PFSK-1 (cell line): ENCODE data around the gene MS4A3.

ENCODE experiments used
- FOXP2 ChIP-seq: optimal IDR thresholded peaks from 2 replicates; pipeline ENCODE3; 2011; ENCODE audit warnings: borderline replicate concordance, control low read depth, inconsistent platforms; ENCODE audit not compliant: insufficient read depth; ENCODE audit errors: extremely low read length, extremely low read depth
- POLR2AphosphoS5 ChIP-seq: IDR thresholded peaks from 2 replicates; pipeline ENCODE4 v1.6.1; 2012; ENCODE audit warnings: low read depth, mild to moderate bottlenecking, control low read depth, low read length, moderate library complexity
- SIN3A ChIP-seq: IDR thresholded peaks from 2 replicates; pipeline ENCODE4 v1.6.1; 2012; ENCODE audit warnings: mild to moderate bottlenecking, low read length, moderate library complexity, borderline replicate concordance; ENCODE audit not compliant: insufficient read depth
- TAF1 ChIP-seq: IDR thresholded peaks from 2 replicates; pipeline ENCODE4 v1.6.1; 2012; ENCODE audit warnings: low read length, control low read depth, borderline replicate concordance; ENCODE audit not compliant: insufficient read depth
- TF ChIP-seq, protein P1 (sequence below), 2 experiments: IDR thresholded peaks; 2 replicates each; pipeline versions ENCODE4 v1.6.1 to v1.8.0; 2011 to 2012; ENCODE audit warnings: low read depth in 2 of 2, low read length in 2 of 2, control low read depth in 1 of 2, inconsistent platforms in 1 of 2, mild to moderate bottlenecking in 1 of 2, moderate library complexity in 1 of 2; ENCODE audit not compliant: insufficient read depth in 1 of 2

MS4A3 gene

DNA sequence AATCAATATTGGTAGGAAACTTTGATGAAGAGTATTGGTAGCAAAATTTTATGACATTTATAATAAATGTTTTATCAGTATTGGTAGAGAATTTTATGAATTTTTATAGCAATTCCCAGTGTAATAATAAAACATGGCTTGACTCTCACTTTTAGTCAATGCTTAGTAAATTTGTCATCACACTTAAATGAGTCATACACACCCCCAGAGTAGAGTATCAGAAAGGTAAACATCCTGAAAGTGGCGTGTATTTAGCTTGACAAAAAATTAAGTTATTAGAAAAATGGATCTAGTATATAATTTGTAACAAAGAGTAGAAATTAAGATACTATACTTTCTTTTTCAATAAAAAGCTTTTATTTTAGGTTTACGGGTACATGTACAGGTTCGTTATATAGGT is 2.6 kb downstream of the MS4A3 start:
- no peak for TF ChIP-seq POLR2AphosphoS5
- TF ChIP-seq, protein P1, sequence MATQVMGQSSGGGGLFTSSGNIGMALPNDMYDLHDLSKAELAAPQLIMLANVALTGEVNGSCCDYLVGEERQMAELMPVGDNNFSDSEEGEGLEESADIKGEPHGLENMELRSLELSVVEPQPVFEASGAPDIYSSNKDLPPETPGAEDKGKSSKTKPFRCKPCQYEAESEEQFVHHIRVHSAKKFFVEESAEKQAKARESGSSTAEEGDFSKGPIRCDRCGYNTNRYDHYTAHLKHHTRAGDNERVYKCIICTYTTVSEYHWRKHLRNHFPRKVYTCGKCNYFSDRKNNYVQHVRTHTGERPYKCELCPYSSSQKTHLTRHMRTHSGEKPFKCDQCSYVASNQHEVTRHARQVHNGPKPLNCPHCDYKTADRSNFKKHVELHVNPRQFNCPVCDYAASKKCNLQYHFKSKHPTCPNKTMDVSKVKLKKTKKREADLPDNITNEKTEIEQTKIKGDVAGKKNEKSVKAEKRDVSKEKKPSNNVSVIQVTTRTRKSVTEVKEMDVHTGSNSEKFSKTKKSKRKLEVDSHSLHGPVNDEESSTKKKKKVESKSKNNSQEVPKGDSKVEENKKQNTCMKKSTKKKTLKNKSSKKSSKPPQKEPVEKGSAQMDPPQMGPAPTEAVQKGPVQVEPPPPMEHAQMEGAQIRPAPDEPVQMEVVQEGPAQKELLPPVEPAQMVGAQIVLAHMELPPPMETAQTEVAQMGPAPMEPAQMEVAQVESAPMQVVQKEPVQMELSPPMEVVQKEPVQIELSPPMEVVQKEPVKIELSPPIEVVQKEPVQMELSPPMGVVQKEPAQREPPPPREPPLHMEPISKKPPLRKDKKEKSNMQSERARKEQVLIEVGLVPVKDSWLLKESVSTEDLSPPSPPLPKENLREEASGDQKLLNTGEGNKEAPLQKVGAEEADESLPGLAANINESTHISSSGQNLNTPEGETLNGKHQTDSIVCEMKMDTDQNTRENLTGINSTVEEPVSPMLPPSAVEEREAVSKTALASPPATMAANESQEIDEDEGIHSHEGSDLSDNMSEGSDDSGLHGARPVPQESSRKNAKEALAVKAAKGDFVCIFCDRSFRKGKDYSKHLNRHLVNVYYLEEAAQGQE (IDR thresholded peaks at IDR 0.05; ENCODE audit: insufficient read depth in 1 of 2, low read depth in 2 of 2, low read length in 2 of 2): no peak

DNA sequence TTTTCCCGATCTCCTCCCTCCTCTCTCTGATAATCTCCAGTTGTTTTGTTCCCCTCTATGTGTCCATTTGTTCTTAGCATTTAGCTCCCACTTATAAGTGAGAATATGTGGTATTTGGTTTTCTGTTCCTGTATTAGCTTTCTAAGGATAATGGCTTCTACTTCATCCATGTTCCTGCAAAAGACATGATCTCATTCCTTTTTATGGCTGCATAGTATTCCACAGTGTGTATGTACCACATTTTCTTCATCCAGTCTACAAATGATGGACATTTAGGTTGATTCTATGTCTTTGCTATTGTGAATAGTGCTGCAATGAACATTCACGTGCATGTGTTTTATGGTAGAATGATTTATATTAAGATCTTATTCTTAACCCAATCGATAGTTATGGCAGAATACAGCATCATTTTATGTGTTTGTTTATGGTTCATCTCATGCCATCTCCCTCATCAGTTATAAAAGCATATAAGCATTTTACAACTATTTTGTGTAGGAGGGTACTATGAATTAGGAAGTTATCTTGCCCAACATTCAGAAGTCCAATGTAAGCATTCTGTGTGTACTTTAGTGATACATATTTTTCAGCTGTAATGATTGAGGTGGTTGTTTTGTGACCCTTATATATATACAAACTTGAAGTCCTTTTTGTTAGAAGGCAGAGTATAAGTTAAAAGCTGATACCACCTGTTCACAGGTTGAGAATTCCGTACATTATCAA is 3.2 kb downstream of the MS4A3 start:
- TF ChIP-seq SIN3A (no peak), TAF1 (no peak), POLR2AphosphoS5 (no peak), FOXP2 (no peak)
- TF ChIP-seq, protein P1 (IDR thresholded peaks at IDR 0.05; ENCODE audit: insufficient read depth in 1 of 2, low read depth in 2 of 2, low read length in 2 of 2): no peak

DNA sequence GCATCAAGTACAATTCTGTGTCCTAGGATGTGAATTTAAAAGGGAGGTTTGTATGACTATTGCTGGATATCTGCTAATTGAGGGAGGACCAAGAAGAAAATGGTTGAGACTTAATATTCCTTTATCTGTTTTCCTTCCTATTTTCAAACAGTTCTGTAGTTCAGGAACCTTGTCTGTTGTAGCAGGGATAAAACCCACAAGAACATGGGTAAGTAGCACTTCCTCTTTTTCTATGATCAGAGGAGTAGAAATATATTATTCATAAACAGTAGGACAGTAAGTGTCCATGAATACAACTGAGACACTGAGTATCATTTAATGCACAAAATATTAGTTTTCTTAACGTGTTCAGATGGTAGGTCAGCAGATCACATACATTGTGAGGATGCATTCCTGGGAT is 7.6 kb downstream of the MS4A3 start:
- no peak for TF ChIP-seq FOXP2
- no peak for TF ChIP-seq POLR2AphosphoS5
- TF ChIP-seq, protein P1 (IDR thresholded peaks at IDR 0.05; ENCODE audit: insufficient read depth in 1 of 2, low read depth in 2 of 2, low read length in 2 of 2): no peak
- no peak for TF ChIP-seq SIN3A
- no peak for TF ChIP-seq TAF1

DNA sequence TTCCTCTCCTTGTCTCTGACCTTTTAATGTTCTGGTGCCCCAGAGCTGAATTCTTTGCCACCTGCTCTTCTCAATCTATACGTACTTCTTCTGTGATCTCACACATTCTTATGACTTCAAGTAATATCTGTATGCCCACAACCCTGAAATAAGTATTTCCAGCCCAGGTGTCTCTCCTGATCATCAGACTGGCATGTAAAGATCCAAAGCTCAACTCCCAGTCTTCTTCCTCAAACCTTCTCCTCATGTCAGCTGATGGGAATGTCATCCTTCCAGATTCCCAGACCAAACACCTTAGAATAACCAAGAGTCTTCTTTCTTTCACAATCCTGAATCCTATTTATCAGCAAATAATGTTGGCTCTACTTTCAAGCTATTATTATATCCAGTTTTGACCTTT is 9.3 kb downstream of the MS4A3 start:
- TF ChIP-seq SIN3A: no peak
- no peak for TF ChIP-seq POLR2AphosphoS5
- no peak for TF ChIP-seq TAF1
- TF ChIP-seq, protein P1 (IDR thresholded peaks at IDR 0.05; ENCODE audit: insufficient read depth in 1 of 2, low read depth in 2 of 2, low read length in 2 of 2): no peak
- no peak for TF ChIP-seq FOXP2

- TF ChIP-seq FOXP2 (no peak), TAF1 (no peak), SIN3A (no peak), POLR2AphosphoS5 (no peak)
- TF ChIP-seq, protein P1 (IDR thresholded peaks at IDR 0.05; ENCODE audit: insufficient read depth in 1 of 2, low read depth in 2 of 2, low read length in 2 of 2): no peak
Observed at GRCh38 chr11:60069450-60069849, 13.0 kb downstream of the MS4A3 start.
